Stimulated activated CD8-positive, alpha-beta memory T cell treated with anti-CD3 and anti-CD28 coated beads, Interleukin-4, amount 100 ng/mL, for 48 hours (primary cell): Measurements from ENCODE around the gene PAK1.
A peak's percentile ranks its signal among the peaks of the same experiment; 100 is the strongest.

ENCODE experiments used
- DNase-seq: peaks from one replicate; pipeline ENCODE4 v3.0.0-alpha.2; 2020

Gene PAK1

GRCh38 chr11:77431813-77432212, 42.1 kb downstream of the PAK1 start:
- DNase-seq, result no peak

- no peak for DNase-seq
Measured at GRCh38 chr11:77428598-77428997, 45.3 kb downstream of the PAK1 start.

- DNase-seq, result no peak
Measured at GRCh38 chr11:77425346-77425745, 48.5 kb downstream of the PAK1 start.

GRCh38 chr11:77424644-77425043, 49.2 kb downstream of the PAK1 start:
- DNase-seq, result no peak

GRCh38 chr11:77423624-77424023, 50.3 kb downstream of the PAK1 start:
- DNase-seq, result no peak

GRCh38 chr11:77422687-77423086, 51.2 kb downstream of the PAK1 start:
- DNase-seq, result no peak

- DNase-seq, result no peak
Measured at GRCh38 chr11:77421041-77421723, 52.7 kb downstream of the PAK1 start.

- DNase-seq, result no peak
Measured at GRCh38 chr11:77418971-77419597, 54.8 kb downstream of the PAK1 start.

GRCh38 chr11:77418155-77418970, 55.5 kb downstream of the PAK1 start:
- DNase-seq, result no peak

- no peak for DNase-seq
Measured at GRCh38 chr11:77416357-77416756, 57.5 kb downstream of the PAK1 start.

GRCh38 chr11:77413850-77414460, 59.9 kb downstream of the PAK1 start:
- no peak for DNase-seq

- DNase-seq, result no peak
Measured at GRCh38 chr11:77412814-77413213, 61.1 kb downstream of the PAK1 start.

- DNase-seq, result peak; percentile 85
Measured at GRCh38 chr11:77411717-77412441, 62.0 kb downstream of the PAK1 start.

- peak; percentile 55 for DNase-seq
Measured at GRCh38 chr11:77411137-77411707, 62.7 kb downstream of the PAK1 start.

- DNase-seq, result no peak
Measured at GRCh38 chr11:77410076-77410827, 63.6 kb downstream of the PAK1 start.

- no peak for DNase-seq
Measured at GRCh38 chr11:77409046-77409445, 64.8 kb downstream of the PAK1 start.

GRCh38 chr11:77407613-77408012, 66.3 kb downstream of the PAK1 start:
- no peak for DNase-seq

- DNase-seq, result no peak
Measured at GRCh38 chr11:77406396-77406795, 67.5 kb downstream of the PAK1 start.

GRCh38 chr11:77403211-77403610, 70.7 kb downstream of the PAK1 start:
- no peak for DNase-seq

- DNase-seq, result no peak
Measured at GRCh38 chr11:77402218-77402556, 71.7 kb downstream of the PAK1 start.

GRCh38 chr11:77401486-77402217, 72.2 kb downstream of the PAK1 start:
- no peak for DNase-seq
